NT2/D1 (cell line): ENCODE measurements around the gene TGM2.

Source experiments
- SUZ12 ChIP-seq: IDR thresholded peaks from 2 replicates; pipeline ENCODE4 v1.6.1; 2011; ENCODE audit not compliant: insufficient read length, insufficient read depth; ENCODE audit errors: extremely low read depth
- YY1 ChIP-seq: IDR thresholded peaks from 2 replicates; pipeline ENCODE4 v1.6.1; 2011; ENCODE audit not compliant: insufficient read length, insufficient read depth
- ZNF274 ChIP-seq: IDR thresholded peaks from 2 replicates; pipeline ENCODE4 v1.6.1; 2011; ENCODE audit warnings: mild to moderate bottlenecking, low read depth, low read length

DNA sequence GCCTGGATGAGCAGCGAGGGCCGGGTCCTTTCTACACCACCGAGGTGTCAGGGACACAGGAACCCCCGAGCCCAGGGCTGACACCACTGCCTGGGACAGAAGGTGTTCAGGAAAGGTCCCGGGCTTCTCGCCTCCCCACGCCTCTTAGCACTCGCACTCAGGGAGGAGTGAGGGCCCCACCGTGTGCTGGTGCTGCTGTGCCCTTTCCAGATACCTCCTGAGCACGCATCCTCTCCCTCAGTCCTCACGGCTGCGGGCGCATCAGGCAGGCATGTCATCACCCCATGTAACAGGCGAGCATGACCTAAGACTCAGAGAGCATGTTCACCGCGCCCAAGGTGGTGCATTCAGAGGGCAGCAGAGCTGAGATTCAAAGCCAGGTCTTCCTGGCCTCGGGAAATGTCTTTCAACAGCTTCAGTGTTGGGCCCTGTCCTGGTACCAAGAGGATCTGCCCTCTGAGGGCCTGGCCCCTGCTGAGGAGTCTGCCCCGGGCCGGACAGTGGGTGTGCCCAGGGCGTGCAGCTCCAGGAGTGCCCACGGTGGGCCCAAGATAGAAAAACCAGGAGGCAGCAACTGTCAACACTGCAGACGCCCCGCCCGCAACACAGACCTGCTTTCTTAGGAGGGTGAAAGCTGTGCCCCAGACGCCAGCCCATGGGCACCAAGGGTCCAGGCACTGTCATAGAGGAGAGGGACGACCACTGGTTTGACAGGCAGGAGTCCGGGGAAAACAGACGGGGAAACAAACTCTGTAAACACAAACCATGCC lies 29.2 kb downstream of the TGM2 start:
- no peak for TF ChIP-seq YY1
- no peak for TF ChIP-seq ZNF274
- TF ChIP-seq SUZ12: no peak
